Adrenal gland (tissue), 5 donors: Measurements from ENCODE around the gene BCAR1.

ENCODE experiments used
- POLR2A ChIP-seq, 2 donors: fragments of 450-650 bp; IDR thresholded peaks; one replicate each; pipeline ENCODE4 v1.6.1; 2017; ENCODE audit warnings: antibody characterized with exemption in 2 of 2, mild to moderate bottlenecking in 2 of 2, moderate library complexity in 1 of 2
- TF ChIP-seq, protein P1 (sequence below), 6 experiments: fragments of 450-650 bp in 4 of 6; fragments of 200-600 bp in 2 of 6; sonication (generic) in 1 of 6; IDR thresholded peaks; 1 replicate in 5 of 6; 2 replicates in 1 of 6; pipeline versions ENCODE4 v1.5.1 to v1.8.0; 2016 to 2021; ENCODE audit warnings: antibody characterized with exemption in 6 of 6, mild to moderate bottlenecking in 2 of 6, moderate library complexity in 1 of 6
- donor health status: DM: no; HTN: no; CAD: no.

DNA sequence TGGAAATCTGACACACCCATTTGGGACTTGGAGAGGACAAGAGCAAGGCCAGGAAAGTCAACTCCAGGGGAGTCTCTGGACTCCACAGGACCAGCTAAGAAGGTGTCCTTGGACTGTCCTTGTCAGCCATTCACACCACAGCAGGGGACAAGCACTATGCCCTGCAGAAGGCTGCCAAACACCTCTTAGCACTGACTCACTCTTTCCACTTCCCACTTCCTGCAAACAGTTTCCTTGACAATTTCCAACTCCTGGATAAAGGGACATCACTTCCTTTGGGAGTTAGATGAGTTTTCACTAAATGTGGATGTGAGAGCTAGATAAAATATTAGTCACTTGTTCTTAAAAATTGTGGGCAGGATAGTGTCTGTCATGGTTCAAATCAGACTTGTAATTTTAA, 37.8 kb upstream of the BCAR1 start:
- TF ChIP-seq, protein P1, sequence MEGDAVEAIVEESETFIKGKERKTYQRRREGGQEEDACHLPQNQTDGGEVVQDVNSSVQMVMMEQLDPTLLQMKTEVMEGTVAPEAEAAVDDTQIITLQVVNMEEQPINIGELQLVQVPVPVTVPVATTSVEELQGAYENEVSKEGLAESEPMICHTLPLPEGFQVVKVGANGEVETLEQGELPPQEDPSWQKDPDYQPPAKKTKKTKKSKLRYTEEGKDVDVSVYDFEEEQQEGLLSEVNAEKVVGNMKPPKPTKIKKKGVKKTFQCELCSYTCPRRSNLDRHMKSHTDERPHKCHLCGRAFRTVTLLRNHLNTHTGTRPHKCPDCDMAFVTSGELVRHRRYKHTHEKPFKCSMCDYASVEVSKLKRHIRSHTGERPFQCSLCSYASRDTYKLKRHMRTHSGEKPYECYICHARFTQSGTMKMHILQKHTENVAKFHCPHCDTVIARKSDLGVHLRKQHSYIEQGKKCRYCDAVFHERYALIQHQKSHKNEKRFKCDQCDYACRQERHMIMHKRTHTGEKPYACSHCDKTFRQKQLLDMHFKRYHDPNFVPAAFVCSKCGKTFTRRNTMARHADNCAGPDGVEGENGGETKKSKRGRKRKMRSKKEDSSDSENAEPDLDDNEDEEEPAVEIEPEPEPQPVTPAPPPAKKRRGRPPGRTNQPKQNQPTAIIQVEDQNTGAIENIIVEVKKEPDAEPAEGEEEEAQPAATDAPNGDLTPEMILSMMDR (IDR thresholded peaks at IDR 0.05), result no peak
- TF ChIP-seq POLR2A (IDR thresholded peaks at IDR 0.05), result no peak
